NCI-H1105 treated with DMSO at 0.1 percent for 48 hours (cell line): ENCODE data around the gene PRICKLE3.

Source experiments
- DNase-seq: peaks from one replicate; lab custom pipeline; 2025; lab: John Stamatoyannopoulos, UW

The PRICKLE3 gene

DNA sequence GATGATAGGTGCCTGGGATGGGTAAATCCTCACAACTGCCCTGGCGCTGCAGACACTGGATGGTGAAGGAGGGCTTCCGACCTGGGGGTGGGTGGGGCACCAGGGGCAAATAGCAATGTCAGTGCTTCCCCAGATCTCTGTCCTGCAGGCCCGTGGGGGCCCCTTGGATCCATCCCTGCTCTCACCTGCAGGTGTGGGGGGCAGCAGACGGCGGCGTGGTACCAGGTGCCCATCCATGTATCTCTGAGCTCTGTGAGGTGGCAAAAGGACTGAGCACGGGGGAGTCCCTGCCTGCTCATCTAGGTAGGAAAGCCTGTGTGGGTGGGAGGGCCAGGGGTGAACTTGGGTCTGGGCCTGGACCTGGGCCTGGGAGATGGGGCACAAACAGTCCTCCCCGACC is 20.4 kb upstream of the PRICKLE3 start:
- DNase-seq = no peak

DNA sequence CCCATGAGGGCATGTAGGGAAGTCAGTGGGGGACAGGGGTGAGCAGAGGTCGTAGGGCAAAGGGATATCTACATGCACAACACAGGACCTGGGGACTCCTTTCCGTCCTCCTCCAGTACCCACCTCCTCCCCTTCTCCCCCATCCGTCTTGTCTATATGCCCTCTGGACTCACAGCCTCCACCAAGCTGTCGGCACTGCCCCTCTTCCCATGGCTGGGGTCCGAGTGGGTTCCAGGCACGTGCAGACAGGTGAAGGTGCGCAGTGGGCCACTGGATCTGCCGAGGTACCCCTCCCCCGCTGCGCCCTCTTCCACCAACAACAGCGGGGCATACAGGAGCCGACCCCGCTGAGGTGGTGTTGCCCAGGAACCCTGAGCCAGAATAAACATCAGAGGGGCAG is 19.3 kb upstream of the PRICKLE3 start:
- DNase-seq = no peak

DNA sequence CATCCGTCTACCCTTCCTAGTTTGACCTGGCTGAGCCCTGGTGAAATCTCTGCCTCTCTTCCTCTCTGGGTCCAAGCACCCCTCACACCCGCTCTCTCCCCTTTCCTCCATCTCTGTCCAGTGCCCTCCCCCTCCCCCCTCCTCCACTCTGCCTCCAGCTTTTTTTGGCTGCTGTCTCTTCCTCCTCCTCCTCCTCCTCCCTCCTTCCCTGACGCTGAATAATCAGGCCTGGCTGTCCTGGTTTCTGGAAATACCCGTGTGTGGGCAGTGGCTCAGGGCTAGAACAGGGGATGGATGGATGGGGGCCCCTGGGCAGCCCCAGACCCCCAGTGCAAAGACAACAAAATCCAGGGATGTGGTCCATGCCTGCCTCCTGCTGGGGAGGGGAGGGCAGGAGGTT is 18.5 kb upstream of the PRICKLE3 start:
- DNase-seq = no peak

GRCh38 chrX:49204017-49204416 is 17.8 kb upstream of the PRICKLE3 start:
- DNase-seq = no peak

GRCh38 chrX:49203536-49203935 is 17.4 kb upstream of the PRICKLE3 start:
- DNase-seq = no peak

DNA sequence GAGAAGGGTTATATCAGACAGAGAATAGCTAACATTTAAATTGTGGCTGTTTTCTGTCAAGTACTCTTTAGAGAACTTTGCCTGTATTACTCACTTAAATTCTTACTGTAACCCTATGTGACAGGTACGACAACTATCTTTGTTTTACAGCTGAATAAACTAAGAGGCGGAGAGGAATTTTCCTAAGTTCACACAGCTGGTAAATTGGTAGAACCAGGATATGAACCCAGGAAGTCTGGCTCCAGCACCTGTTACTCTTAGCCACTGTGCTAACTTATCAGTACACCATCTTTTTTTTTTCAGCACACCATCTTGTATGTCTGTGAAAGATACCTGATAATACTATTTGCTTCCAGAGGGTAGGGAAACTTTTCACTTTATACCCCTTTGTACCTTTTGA is 15.8 kb upstream of the PRICKLE3 start:
- no peak for DNase-seq

- DNase-seq = peak; percentile 70
Measured at GRCh38 chrX:49199906-49200771, 14.0 kb upstream of the PRICKLE3 start, which contains the start of gene SYP. Gene SYP, minus strand, starts transcription at chrX:49200193. Its CDS starts 7 bp downstream, at chrX:49200186.

- no peak for DNase-seq
Measured at GRCh38 chrX:49199315-49199595, 13.1 kb upstream of the PRICKLE3 start.

DNA sequence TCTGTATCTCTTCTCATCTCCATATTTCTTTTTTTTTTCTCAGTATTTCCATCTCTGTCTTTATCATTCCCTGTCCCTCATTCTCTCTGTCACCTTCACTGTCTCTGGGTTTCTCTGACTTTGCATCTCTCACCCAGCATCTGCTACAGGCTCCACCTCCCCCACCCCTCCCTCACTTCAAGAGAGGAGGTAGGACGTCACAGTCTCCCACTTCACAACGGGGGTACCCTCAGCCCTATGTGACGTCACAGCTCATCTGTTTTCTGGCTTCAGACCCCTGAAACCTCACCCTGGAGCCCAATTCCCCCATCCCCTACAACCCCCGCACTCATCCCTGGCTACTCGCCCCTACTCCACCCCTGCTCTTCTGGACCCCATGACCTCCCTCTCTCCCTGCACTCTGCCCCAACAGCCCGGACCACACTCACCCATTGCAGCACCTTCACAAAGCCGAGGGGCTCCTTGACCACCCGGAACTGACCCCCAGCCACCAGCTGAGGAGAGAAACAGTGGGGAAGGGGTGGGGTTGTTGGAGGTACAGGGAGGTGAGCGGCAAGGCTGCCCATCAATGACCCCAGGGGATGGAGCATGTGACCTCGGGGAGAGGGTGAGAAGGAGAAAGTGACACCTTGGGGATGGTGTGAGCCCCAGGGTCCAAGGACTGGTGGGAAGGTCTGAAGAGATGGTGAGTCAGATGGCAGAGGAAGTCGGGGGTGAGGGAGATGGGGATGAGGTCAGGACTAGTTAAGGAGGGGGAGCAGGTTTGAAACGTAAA is 12.6 kb upstream of the PRICKLE3 start:
- DNase-seq = no peak

DNA sequence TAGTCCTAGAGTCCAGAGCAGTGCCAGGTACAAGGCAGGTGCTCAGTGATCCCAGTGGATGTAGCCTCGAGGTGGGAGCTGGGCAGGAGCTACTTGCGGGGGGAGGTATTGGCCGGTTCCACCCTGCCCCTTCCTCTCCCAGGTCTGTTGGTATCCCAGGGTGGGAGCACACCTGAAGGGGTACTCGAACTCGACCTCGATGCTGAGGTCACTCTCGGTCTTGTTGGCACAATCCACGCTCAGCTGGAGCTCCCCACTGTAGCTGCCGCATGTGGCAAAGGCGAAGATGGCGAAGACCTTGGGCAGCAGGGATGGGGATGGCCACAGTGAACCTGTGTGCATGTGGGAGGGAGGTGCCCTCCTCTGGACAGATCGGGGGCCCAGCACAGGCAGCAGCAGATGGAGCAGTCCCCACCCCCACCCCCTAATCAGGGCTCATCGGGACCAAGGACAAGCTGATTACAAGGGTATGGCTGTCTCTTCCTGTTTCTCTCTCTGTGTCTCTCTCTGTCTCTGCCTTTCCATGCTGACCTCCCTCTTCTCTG is 11.4 kb upstream of the PRICKLE3 start:
- no peak for DNase-seq

DNA sequence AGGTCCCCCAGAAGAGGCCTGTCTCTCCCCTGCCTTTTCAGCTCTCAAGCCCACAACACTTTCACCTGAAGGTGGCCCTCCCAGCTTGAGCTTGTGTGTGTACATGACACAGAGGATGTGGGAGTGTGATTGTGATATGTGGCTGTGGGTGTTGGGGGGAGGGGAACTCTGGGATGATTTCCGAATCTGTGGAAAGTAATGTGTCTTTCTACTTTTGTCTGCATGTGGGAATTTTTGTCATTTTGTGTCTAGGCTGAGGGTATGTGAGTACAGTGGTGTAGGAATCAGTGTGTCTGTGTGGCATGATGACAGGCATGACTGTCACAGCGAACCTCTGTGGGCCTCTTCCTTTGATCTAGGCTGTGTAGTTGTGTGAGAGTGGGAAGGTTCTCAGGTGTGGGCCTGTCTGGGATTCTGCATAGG is 7.4 kb upstream of the PRICKLE3 start:
- DNase-seq = no peak

DNA sequence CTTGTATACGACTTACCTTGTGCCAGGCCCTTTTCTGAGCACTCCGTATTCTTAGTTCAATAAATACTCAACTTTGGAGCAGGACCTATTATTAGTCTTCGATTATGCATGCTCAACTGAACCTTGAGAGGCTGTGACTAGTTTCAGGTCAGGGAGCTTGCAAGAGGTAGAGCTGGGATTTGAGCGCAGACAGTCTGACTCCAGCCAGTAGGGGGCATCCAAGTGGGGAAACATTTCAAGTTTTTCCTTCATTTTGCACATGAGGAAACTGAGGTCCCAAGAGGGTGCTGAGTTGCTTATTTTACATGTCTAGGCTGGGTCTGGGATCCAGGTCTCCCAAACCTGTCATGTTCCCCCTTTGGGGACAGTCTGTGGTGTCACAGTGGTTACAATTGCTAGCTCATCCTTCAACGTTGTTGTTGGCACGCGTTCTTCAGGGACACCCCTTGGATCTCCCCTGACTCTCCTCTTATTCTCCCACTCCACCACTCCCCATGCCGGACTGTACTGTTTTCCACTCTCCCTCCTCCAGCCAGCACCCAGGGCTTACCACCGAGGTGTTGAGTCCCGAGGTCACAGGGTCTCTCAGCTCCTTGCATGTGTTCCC is 6.7 kb upstream of the PRICKLE3 start:
- DNase-seq = peak; percentile 16

DNA sequence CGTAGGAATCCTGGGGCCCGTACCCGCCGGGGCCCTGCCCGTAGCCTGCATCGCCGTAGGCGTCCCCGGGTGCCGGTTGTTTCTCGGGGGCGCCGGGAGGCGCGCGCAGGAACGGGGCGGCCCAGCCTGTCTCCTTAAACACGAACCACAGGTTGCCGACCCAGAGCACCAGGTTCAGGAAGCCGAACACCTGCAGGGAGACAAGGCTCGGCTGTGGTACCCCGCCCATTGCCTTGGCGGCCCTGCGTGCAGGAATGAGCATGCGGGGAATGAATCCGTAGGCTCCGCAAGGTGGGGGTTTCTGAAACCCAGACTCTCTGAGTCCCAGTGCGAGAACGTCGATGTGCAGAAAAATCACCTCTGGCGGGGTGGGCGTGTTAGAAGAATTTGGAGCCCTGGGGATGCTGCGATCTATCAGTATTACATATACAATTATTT is 5.4 kb upstream of the PRICKLE3 start:
- DNase-seq = no peak

DNA sequence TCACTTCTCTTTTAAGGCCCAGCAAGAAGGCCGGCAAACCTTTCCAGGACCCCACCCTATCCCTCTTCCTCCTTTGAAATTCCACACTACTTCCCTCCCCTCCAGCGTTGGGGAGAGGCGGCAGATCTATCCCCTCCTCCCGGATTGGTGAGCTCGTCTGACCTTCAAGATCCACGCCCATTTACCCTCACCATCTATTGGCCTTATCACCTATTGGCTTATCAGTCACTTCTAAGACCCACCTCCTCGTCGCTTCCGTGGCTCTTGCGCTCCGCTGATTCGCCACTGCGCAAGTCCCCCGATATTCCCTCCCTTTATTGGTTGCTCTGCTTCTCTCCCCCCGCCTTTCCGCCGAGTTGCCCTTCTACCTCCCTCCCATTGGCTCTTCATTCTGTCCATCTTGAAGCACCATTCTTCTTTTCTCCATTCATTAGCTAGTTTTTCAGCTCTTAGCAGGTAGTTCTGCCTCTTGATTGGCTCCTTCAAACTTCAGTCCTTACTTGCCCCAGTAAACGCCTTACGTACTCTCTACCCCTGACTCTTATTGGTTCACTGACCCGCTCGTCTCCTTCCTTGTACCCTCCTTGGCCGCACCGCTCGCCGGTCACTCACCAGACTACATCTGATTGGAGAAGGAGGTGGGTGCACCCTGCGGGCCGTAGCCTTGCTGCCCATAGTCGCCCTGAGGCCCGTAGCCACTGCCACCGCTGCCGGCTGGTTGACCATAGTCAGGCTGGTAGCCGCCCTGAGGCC is 4.8 kb upstream of the PRICKLE3 start:
- DNase-seq = peak; percentile 100

GRCh38 chrX:49189606-49190005 is 3.4 kb upstream of the PRICKLE3 start:
- DNase-seq = no peak

GRCh38 chrX:49188468-49189076 is 2.4 kb upstream of the PRICKLE3 start:
- no peak for DNase-seq

- no peak for DNase-seq
Measured at GRCh38 chrX:49187526-49187925, 1.4 kb upstream of the PRICKLE3 start.

- DNase-seq = no peak
Measured at GRCh38 chrX:49187028-49187394, 838 bp upstream of the PRICKLE3 start.

DNA sequence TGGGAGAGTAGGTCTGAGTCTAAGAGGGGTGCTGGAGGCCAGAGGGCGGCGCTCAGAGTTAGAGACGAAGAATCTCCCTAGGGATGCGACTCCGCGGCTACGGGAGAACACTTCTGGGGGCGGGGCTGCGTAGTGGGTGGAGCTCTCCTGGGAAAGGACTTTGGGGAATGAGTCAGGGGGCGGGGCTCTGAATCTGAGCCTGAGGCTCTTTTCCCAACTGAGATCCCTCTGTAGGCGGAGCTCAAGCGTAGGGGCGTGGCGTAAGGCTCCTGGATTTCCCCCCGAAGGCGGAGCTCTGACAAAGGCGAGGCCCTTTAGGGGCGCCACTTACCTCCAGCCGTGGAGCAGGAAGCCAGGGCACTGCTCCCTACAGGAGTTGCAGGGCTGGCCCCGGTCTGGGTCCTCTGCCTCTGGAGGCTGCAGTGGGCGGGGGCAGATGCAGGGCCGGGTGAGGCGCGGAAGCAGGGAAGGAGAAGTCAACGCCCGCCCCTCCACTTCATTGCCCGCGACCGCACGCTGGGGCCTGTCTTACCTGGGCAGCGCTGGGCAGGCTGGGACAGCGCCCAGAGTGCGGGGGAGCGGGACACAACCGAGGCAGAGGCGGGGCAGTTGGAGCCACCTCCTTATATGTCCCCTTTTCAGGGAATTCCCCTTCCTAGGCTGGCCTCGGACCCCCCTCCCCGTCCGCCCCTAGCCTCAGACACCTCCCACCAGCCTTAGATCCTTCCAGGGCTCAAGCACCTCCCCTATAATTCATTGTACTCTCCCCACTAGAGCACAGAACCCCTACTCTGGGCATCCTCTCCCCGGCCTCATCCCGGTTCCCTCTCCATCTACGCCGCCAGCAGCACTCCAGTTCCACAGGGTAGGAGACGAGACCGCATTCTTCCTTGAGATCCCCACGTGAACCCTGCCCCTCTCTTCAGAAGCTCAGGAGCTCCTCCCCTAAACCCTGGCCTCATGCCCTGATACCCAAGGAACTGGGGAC is 1.6 kb downstream of the PRICKLE3 start:
- DNase-seq = peak; percentile 79

DNA sequence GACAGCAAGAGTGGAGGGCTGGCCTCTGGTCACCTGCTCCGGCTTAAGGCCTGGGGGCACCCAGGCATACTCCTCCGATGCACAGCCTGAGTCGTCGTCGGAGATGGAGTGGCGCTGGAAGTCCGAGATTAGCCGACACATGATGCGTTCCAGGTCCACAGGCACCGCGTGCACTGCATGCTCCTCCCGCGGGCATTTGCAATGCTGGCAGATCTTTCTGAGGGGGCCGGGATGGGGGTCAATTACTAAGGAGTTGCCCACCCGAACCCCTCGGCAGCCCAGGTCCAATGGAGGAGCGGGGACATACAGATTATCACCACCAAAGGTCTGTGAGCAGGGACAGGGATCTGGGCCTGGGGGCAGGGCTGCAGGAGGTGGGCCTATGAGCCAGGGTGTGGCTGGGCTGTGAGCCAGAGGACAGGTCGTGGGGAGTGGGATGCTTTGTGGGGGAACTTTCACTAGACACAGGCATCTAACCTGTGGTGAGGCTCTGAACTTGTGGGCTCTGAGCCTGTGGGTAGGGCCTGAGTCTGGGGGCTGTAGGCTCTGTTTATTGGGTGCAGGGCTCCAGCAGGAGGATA is 2.4 kb downstream of the PRICKLE3 start:
- DNase-seq = no peak
